Right lobe of liver (tissue), 4 donors: Measurements from ENCODE around the gene PDZD4.

Experiments used
- POLR2A ChIP-seq: fragments of 450-650 bp; IDR thresholded peaks from one replicate; pipeline ENCODE4 v1.6.1; 2017; ENCODE audit warnings: antibody characterized with exemption, mild to moderate bottlenecking
- TF ChIP-seq, protein P1 (sequence below), 4 donors: fragments of 200-600 bp in 3 of 4; fragments of 450-650 bp in 1 of 4; IDR thresholded peaks; one replicate each; pipeline versions ENCODE4 v1.5.1 to v1.8.0; 2016 to 2022; ENCODE audit warnings: antibody characterized with exemption in 4 of 4, mild to moderate bottlenecking in 2 of 4
- donor health status: DM: no; HTN: no; CAD: no.
- donor health status: DM: no; HTN: no; CAD: no.
- donor health status: DM: no; HTN: yes; CAD: no.

DNA sequence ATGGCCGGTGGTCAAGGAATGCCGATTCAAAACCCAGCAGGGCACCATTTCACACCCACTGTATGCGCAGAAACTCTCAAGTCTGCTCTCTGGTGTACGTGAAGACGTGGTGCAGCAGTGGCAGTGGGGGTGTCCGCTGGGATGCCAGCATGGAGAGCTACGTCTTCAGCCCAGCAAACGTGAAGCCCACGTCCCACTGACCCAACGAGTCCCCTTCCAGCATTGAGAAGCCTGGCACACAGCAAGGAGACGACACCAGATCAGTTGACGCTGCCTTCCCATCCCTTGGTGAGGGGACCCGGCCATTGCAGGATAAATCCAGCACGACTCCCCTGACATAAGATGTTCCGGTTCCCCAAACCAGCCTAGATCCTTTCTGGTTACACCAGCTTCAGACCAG is 68.5 kb downstream of the PDZD4 start:
- TF ChIP-seq, protein P1, sequence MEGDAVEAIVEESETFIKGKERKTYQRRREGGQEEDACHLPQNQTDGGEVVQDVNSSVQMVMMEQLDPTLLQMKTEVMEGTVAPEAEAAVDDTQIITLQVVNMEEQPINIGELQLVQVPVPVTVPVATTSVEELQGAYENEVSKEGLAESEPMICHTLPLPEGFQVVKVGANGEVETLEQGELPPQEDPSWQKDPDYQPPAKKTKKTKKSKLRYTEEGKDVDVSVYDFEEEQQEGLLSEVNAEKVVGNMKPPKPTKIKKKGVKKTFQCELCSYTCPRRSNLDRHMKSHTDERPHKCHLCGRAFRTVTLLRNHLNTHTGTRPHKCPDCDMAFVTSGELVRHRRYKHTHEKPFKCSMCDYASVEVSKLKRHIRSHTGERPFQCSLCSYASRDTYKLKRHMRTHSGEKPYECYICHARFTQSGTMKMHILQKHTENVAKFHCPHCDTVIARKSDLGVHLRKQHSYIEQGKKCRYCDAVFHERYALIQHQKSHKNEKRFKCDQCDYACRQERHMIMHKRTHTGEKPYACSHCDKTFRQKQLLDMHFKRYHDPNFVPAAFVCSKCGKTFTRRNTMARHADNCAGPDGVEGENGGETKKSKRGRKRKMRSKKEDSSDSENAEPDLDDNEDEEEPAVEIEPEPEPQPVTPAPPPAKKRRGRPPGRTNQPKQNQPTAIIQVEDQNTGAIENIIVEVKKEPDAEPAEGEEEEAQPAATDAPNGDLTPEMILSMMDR (IDR thresholded peaks at IDR 0.05), result no peak
- no peak for TF ChIP-seq POLR2A
